Activated CD4-positive, alpha-beta T cell treated with anti-CD3 and anti-CD28 coated beads, Interleukin-2, amount 10 ng/mL, durations not matched to agents 24 days and 14 days (primary cell): ENCODE measurements around the gene PAPPA. TPM values are rescaled to one million over a fixed set of nuclear protein-coding genes. Genes with fewer than 3 reads are reported as not detected.

Experiments
- DNase-seq: peaks from one replicate; pipeline ENCODE4 v3.0.0; 2022
- H3K27ac Mint-ChIP-seq: one replicate; pipeline ENCODE4 v1.8.0; 2022; ENCODE audit warnings: mild to moderate bottlenecking, mixed read lengths
- H3K27me3 Mint-ChIP-seq: one replicate; pipeline ENCODE4 v1.8.0; 2022; ENCODE audit warnings: mixed read lengths
- H3K36me3 Mint-ChIP-seq: one replicate; pipeline ENCODE4 v1.8.0; 2022; ENCODE audit warnings: low read depth, mild to moderate bottlenecking, mixed read lengths
- H3K4me1 Mint-ChIP-seq: one replicate; pipeline ENCODE4 v1.8.0; 2021; ENCODE audit warnings: mixed read lengths
- H3K4me3 Mint-ChIP-seq: one replicate; pipeline ENCODE4 v1.8.0; 2022; ENCODE audit warnings: mild to moderate bottlenecking, moderate library complexity, mixed read lengths
- H3K9me3 Mint-ChIP-seq: one replicate; pipeline ENCODE4 v1.8.0; 2021; ENCODE audit warnings: mixed read lengths
- intact Hi-C: fragments of 100-400 bp; cut with micrococcal nuclease; formaldehyde crosslinking; loops from one replicate; pipeline ENCODE4 v1.15.1; 2023
- total RNA-seq: library from RNA; stranded (reverse); gene quantifications from 2 replicates; pipeline ENCODE4 v1.2.3, GENCODE V29; 2022

The PAPPA gene
- total RNA-seq, 1 donor from 2014 or later, result not detected

DNA sequence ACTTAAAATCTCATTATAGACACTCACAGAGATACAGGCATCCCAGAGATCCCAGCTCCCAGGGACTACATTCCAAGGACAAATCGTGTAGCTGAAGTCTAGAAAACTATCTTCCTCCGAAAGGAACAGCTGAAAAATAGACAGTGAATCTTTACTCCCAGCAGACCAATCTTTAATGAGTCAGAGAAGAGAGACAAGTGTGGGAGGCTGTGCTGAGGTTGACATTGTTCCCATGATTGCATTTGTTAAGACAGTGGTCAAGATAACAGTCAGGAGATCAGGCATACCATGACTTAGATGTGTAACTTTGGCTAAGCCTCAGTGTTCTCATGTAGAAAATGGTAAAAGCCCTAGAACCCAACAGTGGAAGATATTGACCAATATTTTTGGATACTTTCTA, 120.7 kb downstream of the PAPPA start:
- no peak for DNase-seq
- no peaks in the 10 kb centered on the region for H3K9me3 Mint-ChIP-seq
- H3K27ac Mint-ChIP-seq, result no peak overlapping the region
- no peaks in the 10 kb centered on the region for H3K36me3 Mint-ChIP-seq
- H3K4me3 Mint-ChIP-seq, result no peak overlapping the region
- no peaks in the 10 kb centered on the region for H3K4me1 Mint-ChIP-seq
- intact Hi-C loops, result no loop called here
- H3K27me3 Mint-ChIP-seq, result peaks cover 3% of the 10 kb centered on the region

DNA sequence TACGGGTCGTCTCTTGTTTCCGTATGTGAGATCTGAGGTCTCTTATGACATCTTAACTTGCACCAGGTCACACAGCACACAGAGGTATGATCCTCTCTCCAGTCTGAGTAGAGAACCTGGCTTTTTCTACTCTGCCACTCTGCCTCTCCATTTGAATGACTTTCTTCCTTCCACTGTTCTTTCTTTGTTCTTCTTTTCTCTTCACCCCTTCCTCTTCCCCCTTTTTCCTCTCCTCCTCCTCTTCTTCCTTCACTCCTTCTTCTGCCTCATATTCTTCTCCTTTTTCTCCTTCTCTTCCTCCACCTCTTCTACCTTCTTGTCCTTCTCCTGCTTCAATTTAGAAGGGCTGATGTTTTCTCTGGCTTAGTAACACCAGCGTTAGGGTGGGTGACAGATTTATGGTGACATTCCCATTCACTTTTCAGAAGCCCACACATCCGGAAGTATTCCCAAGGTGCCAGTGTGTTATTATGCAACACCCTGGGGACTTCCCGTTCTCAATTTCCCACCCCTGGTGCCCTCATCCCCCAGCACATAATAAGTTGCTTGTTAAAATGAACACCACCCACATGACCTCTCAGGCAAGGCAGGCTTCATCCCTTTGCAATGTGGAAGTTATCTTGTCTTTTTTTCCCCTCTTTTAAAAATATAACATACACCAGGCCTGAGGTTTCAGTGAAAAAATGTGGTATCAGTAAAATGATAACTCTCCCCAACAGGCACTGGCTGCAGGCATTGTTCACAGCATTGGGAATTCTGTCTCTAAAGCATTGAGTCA, 122.0 kb downstream of the PAPPA start:
- intact Hi-C loops, result no loop called here

DNA sequence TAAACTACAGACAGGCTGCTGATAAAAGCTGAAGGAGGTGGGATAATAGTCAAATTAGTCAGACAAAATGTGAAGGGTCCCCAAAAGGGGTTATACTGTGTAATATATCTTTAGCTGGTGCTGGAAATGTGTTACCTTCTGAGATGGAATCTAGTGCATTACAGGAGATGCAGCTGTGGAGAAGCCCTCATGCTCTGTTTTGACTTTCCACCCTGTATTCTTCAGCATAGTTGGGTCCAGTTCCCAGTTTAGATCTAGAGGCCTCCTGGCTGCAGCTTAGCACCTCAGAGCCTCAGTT, 122.6 kb downstream of the PAPPA start:
- H3K9me3 Mint-ChIP-seq, result no peaks in the 10 kb centered on the region
- no peaks in the 10 kb centered on the region for H3K36me3 Mint-ChIP-seq
- no peaks in the 10 kb centered on the region for H3K4me1 Mint-ChIP-seq
- peaks cover 3% of the 10 kb centered on the region for H3K27me3 Mint-ChIP-seq
- H3K27ac Mint-ChIP-seq, result no peak overlapping the region
- intact Hi-C loops, result no loop called here
- H3K4me3 Mint-ChIP-seq, result no peak overlapping the region
- DNase-seq, result no peak

More for the DNA sequence above, 122.0 kb downstream of the PAPPA start:
- no peak for DNase-seq
- Mint-ChIP-seq H3K4me1 (no peaks in the 10 kb centered on the region), H3K36me3 (no peaks in the 10 kb centered on the region), H3K27ac (no peak overlapping the region), H3K4me3 (no peak overlapping the region), H3K27me3 (peaks cover 3% of the 10 kb centered on the region), H3K9me3 (no peaks in the 10 kb centered on the region)

DNA sequence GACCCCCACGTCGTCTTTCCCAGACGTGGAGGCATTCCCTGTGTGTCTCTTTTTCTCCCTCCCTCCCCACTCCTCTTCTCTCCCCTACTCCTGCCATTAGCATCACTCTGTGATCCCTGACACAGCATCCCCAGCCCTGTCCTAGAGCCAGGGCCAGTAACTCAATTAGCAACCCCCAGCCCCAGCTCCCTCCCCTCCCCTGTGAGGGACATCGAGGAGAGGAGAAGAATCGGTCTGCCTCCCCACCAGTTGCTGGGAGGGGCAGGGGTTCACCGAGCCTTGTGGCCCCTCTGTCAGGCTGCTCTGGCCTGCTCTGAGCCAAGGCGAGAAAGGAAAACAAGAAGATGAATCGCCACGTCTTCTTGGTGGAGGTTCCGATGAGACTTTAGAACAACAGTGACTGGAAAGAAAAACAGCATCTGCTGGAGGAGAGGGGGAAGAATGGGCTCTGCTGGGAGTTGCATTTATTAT, 123.1 kb downstream of the PAPPA start:
- H3K27ac Mint-ChIP-seq, result no peak overlapping the region
- H3K36me3 Mint-ChIP-seq, result no peaks in the 10 kb centered on the region
- no peak overlapping the region for H3K4me3 Mint-ChIP-seq
- no peaks in the 10 kb centered on the region for H3K4me1 Mint-ChIP-seq
- H3K9me3 Mint-ChIP-seq, result no peaks in the 10 kb centered on the region
- intact Hi-C loops, result no loop called here
- peaks cover 3% of the 10 kb centered on the region for H3K27me3 Mint-ChIP-seq
- DNase-seq, result no peak

DNA sequence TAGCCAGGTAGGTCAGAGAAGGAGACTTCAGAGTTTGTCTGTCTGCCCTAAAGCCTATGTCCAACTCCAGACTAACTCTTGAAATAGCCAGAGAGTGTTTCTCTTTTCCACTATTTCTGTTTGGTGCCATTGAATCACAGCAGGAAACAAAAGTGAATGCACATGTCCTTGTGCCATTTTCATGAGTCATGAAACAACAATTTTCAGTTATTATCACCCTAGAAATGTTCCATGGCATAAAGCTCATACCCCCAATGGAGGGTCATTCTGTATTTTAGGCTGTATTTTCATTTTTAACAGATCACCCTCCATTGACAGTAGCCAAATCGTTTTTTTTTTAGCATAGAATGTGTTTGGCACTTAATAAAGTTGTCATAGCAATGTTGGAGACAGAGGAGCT, 124.7 kb downstream of the PAPPA start:
- Mint-ChIP-seq H3K36me3 (no peaks in the 10 kb centered on the region), H3K27ac (no peak overlapping the region), H3K4me3 (no peak overlapping the region), H3K9me3 (no peaks in the 10 kb centered on the region), H3K4me1 (no peaks in the 10 kb centered on the region), H3K27me3 (peaks cover 3% of the 10 kb centered on the region)
- intact Hi-C loops, result no loop called here
- no peak for DNase-seq

DNA sequence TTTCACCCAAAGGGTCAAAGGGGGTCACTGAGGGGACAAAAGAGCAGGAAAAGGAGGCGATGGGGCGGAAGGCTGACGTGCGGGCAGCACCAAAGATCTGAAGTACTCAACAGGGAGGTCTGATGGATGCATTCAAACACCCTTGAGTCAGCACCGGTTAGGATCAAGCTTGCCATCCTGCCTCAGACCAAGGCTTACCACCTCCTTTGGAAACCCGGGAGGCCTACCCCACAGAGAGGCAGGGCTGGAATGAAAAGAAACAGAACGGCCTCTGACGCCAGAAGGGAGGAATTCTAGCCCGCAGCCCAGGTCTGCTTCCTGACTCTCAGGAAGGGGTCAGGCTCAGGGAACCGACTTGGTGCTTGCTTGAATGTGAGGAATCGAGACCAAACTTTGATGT, 125.6 kb downstream of the PAPPA start:
- DNase-seq, result no peak
- Mint-ChIP-seq H3K4me1 (no peaks in the 10 kb centered on the region), H3K36me3 (no peaks in the 10 kb centered on the region), H3K27ac (no peak overlapping the region), H3K9me3 (no peaks in the 10 kb centered on the region), H3K27me3 (peaks cover 3% of the 10 kb centered on the region), H3K4me3 (no peak overlapping the region)
- intact Hi-C loops, result no loop called here

DNA sequence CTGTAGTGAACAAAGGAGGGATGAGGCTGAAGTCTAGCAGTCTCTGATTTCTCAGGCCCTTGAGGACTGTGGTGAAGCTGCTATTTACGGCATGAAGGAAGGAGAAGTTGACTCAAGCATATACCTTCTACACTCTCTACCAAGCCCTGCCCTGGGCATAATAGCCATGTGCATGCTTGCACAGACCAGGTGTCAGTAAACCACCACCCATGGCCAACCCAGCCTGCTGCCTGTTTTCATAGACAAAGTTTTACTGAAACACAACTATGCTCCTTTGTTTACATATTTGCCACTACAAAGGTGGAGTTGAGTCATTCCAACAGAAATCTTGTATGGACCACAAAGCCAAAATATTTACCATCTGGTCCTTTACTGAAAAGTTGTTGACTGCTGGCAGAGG, 126.9 kb downstream of the PAPPA start:
- Mint-ChIP-seq H3K4me3 (no peak overlapping the region), H3K36me3 (no peaks in the 10 kb centered on the region), H3K27me3 (peaks cover 3% of the 10 kb centered on the region)

DNA sequence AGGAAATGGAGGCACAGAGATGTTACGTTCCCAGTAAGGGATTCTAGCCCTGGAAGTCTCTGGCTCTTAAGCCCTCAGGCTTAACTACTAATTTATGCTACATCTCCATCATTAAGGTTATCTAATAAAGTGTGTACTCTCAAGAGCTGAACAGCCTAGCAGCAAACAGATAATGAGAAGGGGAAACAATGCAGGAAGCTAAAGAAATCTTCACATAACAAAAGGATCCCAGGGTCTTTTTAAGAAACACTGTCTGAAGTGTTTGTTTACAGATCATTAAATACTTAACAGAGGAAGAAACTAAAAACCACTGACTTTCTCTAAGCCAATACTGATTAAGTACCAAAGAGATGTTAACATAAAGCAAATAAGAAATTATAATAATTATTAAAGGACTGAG, 129.0 kb downstream of the PAPPA start:
- H3K27me3 Mint-ChIP-seq, result peaks cover 3% of the 10 kb centered on the region
- intact Hi-C loops, result no loop called here
- H3K4me3 Mint-ChIP-seq, result no peak overlapping the region
- no peak for DNase-seq
- H3K9me3 Mint-ChIP-seq, result no peaks in the 10 kb centered on the region
- no peaks in the 10 kb centered on the region for H3K36me3 Mint-ChIP-seq
- no peak overlapping the region for H3K27ac Mint-ChIP-seq
- no peaks in the 10 kb centered on the region for H3K4me1 Mint-ChIP-seq

More for the DNA sequence above, 126.9 kb downstream of the PAPPA start:
- no peaks in the 10 kb centered on the region for H3K9me3 Mint-ChIP-seq
- H3K27ac Mint-ChIP-seq, result no peak overlapping the region
- DNase-seq, result no peak
- intact Hi-C loops, result no loop called here
- no peaks in the 10 kb centered on the region for H3K4me1 Mint-ChIP-seq

DNA sequence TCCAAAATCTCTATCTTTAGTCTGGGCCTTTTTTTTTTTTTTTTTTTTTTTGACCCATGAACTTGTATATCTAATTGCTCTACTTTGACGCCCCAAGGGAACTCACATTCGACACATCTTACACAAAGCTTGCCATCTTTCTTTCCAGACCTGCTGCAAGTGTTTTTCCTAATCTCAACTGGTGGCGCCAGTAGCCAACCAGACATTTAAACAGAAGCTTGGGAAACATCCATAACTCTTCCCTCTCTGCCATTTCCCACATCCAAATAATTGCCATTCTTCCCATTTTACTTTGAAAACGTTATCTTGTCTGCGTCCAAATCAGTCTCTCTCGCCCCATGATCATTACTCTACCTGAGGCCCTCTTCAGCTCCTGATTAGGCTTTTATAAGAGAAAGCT, 130.9 kb downstream of the PAPPA start:
- Mint-ChIP-seq H3K9me3 (no peaks in the 10 kb centered on the region), H3K4me3 (no peak overlapping the region)
- DNase-seq, result no peak

DNA sequence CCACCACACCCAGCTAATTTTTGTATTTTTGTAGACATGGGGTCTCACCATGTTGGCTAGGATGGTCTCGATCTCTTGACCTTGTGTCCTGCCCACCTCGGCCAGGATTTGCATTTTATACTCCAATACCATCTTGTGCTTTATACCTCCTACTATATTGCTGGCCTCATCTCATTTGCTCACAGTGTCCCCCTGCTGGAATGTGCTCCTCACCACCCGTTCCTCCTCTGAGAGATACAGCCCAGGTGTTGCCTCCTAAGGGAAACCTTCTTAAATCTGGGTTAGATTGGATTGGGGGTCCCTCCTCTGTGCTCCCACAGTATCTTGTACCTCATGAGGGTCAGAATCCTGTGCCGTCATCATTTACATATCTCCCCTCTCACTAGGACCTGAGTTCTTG, 131.7 kb downstream of the PAPPA start:
- H3K9me3 Mint-ChIP-seq, result no peaks in the 10 kb centered on the region
- H3K27ac Mint-ChIP-seq, result no peak overlapping the region
- DNase-seq, result no peak
- no peak overlapping the region for H3K4me3 Mint-ChIP-seq
- no peaks in the 10 kb centered on the region for H3K4me1 Mint-ChIP-seq
- intact Hi-C loops, result no loop called here
- no peaks in the 10 kb centered on the region for H3K27me3 Mint-ChIP-seq
- H3K36me3 Mint-ChIP-seq, result no peaks in the 10 kb centered on the region

More for the DNA sequence above, 130.9 kb downstream of the PAPPA start:
- Mint-ChIP-seq H3K27ac (no peak overlapping the region), H3K36me3 (no peaks in the 10 kb centered on the region), H3K27me3 (no peaks in the 10 kb centered on the region), H3K4me1 (no peaks in the 10 kb centered on the region)
- intact Hi-C loops, result no loop called here

DNA sequence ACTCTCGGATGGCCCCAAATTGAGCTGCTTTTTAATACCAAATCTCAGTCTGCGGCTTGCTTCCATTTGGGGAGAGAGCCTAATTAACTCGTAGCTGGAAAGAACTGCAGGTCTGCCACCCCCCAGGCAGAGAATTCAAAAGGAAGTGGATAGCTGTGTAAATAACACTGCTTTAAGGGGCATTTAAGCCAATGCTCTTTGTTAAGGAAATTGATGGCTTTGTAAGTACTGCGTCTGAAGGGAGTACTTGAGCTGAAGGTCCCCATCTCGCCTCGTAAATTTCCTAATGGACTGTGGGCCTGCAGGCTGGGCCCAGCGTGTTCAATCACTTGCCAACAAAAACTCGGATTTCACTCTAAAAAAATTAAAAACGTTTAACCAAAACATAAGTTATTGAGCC, 132.7 kb downstream of the PAPPA start:
- no peak overlapping the region for H3K27ac Mint-ChIP-seq
- H3K9me3 Mint-ChIP-seq, result no peaks in the 10 kb centered on the region
- no peak overlapping the region for H3K4me3 Mint-ChIP-seq
- H3K4me1 Mint-ChIP-seq, result no peaks in the 10 kb centered on the region
- intact Hi-C loops, result no loop called here
- no peaks in the 10 kb centered on the region for H3K36me3 Mint-ChIP-seq
- DNase-seq, result no peak
- no peaks in the 10 kb centered on the region for H3K27me3 Mint-ChIP-seq

DNA sequence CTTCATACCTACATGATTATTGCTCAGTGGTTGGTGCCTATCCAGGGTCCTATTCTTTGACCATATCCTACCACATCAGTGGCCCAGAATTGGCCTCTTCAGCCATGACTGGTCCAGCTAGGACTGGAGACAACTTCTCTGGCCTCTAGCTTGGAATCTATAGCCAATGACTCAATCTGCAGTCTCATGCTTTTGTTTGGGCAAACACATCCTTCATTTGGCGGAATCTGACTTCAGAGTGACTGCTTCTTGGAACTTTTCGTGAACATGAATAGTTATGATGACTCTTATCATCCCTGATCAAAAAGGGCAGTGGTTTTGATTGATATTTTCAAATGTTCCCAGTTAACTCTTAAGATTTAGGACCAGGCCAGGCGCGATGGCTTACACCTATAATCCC, 134.1 kb downstream of the PAPPA start:
- no peaks in the 10 kb centered on the region for H3K4me1 Mint-ChIP-seq
- H3K9me3 Mint-ChIP-seq, result no peaks in the 10 kb centered on the region
- no peak for DNase-seq
- H3K27ac Mint-ChIP-seq, result no peak overlapping the region
- no peaks in the 10 kb centered on the region for H3K36me3 Mint-ChIP-seq
- intact Hi-C loops, result no loop called here
- no peak overlapping the region for H3K4me3 Mint-ChIP-seq
- no peaks in the 10 kb centered on the region for H3K27me3 Mint-ChIP-seq

DNA sequence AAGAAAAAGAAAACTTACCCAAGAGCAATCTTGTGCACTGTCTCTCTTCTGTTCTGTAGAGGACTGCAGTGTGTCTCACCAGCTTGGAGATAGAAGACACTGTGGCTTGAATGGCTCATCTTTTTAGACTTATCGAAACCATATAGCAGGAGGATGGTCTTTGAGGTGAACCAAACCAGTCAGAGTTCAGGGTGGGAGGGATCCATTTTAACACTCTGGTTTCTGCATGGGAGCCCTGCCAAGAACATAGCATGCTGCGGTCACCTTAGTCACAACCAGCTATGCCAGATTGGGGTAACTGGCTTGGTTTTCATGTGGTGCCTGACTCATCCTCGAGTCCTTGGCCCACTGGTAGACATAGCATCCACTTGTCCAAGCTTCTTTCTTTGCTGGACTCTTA, 135.1 kb downstream of the PAPPA start:
- no peaks in the 10 kb centered on the region for H3K4me1 Mint-ChIP-seq
- DNase-seq, result no peak
- H3K9me3 Mint-ChIP-seq, result no peaks in the 10 kb centered on the region
- no peak overlapping the region for H3K27ac Mint-ChIP-seq
- no peaks in the 10 kb centered on the region for H3K27me3 Mint-ChIP-seq
- no peak overlapping the region for H3K4me3 Mint-ChIP-seq
- H3K36me3 Mint-ChIP-seq, result no peaks in the 10 kb centered on the region
- intact Hi-C loops, result no loop called here

DNA sequence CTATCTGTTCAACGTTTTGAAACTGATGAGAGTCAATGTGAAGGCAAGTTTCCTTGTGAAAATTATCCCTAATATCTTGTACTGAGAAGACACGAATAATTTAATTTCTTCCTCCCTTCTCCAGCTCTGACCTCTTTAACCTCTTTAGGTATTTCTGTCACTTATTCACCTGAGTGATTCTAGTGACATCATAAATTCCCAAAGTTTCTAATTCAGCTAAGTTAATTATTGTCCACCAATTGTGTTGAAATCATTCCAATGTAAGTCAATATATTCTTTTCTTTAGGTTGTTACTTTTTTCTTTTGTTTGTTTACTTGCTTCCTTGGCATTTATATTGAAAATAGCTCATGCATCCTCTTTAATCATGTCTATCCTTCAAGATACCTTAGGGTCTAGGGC, 143.8 kb downstream of the PAPPA start:
- H3K27me3 Mint-ChIP-seq, result no peaks in the 10 kb centered on the region
- intact Hi-C loops, result no loop called here

DNA sequence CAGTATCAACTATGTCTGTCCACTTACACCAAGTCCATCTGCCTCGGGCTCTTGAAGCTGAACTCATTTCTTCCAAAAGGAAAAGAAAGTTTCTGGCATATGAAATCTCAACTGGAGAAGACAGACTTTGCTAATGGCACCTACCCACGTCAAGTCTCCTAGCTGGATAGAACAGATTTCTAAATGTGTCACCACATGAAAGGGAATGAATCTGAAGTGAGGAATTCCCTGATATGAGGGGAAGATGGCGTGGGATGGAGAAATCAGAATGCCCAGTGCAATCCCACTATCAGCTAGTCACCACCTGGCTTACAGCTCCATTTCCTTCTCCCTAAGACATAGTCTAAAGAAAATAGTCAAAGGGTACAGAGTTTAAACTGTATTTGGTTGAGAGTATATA, 144.7 kb downstream of the PAPPA start:
- no peaks in the 10 kb centered on the region for H3K27me3 Mint-ChIP-seq
- no peak overlapping the region for H3K27ac Mint-ChIP-seq
- DNase-seq, result no peak

More for the DNA sequence above, 143.8 kb downstream of the PAPPA start:
- H3K4me3 Mint-ChIP-seq, result no peak overlapping the region
- H3K9me3 Mint-ChIP-seq, result no peaks in the 10 kb centered on the region
- no peaks in the 10 kb centered on the region for H3K4me1 Mint-ChIP-seq
- no peaks in the 10 kb centered on the region for H3K36me3 Mint-ChIP-seq
- H3K27ac Mint-ChIP-seq, result no peak overlapping the region
- DNase-seq, result no peak

More for the DNA sequence above, 144.7 kb downstream of the PAPPA start:
- intact Hi-C loops, result no loop called here
- Mint-ChIP-seq H3K4me3 (no peak overlapping the region), H3K4me1 (no peaks in the 10 kb centered on the region), H3K36me3 (no peaks in the 10 kb centered on the region), H3K9me3 (no peaks in the 10 kb centered on the region)
